Measurements from ENCODE around the gene C6orf136. TPM values are rescaled to one million over a fixed set of nuclear protein-coding genes. Genes with fewer than 3 reads are reported as not detected.
A peak's percentile ranks its signal among the peaks of the same experiment; 100 is the strongest.

Gene C6orf136
- total RNA-seq, 1 donor from 2014 or later: 17.2 TPM

DNA sequence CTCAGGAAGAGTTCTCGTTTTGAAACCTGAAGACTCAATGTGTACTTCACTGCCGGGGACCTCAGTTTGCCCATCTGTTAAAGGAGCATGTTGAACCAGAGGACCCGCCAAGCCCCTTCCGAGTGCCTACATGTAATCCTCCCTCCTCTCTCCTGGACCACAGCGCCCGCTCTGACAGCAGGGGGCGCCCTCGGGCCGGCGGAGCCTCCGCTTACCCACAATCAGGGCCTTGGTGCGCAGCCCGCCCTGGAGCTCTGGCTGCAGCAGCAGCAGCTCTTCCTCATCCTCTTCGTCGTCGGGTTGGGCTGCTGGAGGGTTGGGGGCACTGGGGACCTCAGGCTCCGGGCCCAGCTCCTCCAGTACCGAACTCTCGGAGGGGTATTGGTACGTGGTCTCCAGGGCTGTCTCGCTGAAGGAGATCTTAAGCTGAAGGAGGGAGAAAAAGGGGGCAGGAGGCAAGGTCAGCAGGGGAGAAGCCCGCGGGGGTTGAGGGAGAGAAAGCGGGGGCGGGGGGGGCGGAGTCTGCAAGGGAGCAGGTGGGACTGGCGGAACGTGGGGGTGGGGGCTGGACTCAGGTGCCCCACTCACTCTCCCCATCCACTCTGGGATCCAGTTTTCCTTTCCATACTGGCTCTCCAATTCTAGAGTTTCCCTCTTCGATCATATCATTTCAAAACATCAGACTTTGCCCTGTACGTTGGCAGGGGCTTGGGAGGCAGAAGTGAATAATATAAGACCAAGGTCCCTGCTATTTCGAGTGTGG lies 32.2 kb downstream of the C6orf136 start:
- Mint-ChIP-seq H3K9me3 (ENCODE audit: unreplicated experiment) (no peaks in the 10 kb centered on the region), H3K27ac (ENCODE audit: unreplicated experiment) (peak overlapping the region; percentile 64), H3K4me3 (ENCODE audit: unreplicated experiment) (peak overlapping the region; percentile 89), H3K27me3 (ENCODE audit: unreplicated experiment) (no peaks in the 10 kb centered on the region), H3K36me3 (ENCODE audit: unreplicated experiment) (peaks cover 32% of the 10 kb centered on the region), H3K4me1 (ENCODE audit: unreplicated experiment) (peaks cover 58% of the 10 kb centered on the region)
- DNase-seq (ENCODE audit: extremely low spot score, unreplicated experiment): peak; percentile 95
- TF ChIP-seq, protein P1, sequence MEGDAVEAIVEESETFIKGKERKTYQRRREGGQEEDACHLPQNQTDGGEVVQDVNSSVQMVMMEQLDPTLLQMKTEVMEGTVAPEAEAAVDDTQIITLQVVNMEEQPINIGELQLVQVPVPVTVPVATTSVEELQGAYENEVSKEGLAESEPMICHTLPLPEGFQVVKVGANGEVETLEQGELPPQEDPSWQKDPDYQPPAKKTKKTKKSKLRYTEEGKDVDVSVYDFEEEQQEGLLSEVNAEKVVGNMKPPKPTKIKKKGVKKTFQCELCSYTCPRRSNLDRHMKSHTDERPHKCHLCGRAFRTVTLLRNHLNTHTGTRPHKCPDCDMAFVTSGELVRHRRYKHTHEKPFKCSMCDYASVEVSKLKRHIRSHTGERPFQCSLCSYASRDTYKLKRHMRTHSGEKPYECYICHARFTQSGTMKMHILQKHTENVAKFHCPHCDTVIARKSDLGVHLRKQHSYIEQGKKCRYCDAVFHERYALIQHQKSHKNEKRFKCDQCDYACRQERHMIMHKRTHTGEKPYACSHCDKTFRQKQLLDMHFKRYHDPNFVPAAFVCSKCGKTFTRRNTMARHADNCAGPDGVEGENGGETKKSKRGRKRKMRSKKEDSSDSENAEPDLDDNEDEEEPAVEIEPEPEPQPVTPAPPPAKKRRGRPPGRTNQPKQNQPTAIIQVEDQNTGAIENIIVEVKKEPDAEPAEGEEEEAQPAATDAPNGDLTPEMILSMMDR (IDR thresholded peaks at IDR 0.05): peak; percentile 95

- peak overlapping the region; percentile 89 for H3K4me3 Mint-ChIP-seq (ENCODE audit: unreplicated experiment)
- no peaks in the 10 kb centered on the region for H3K27me3 Mint-ChIP-seq (ENCODE audit: unreplicated experiment)
- TF ChIP-seq, protein P1 (IDR thresholded peaks at IDR 0.05): no peak
- no peak for DNase-seq (ENCODE audit: extremely low spot score, unreplicated experiment)
- no peaks in the 10 kb centered on the region for H3K9me3 Mint-ChIP-seq (ENCODE audit: unreplicated experiment)
- peaks cover 36% of the 10 kb centered on the region for H3K36me3 Mint-ChIP-seq (ENCODE audit: unreplicated experiment)
- peak overlapping the region; percentile 59 for H3K27ac Mint-ChIP-seq (ENCODE audit: unreplicated experiment)
- H3K4me1 Mint-ChIP-seq (ENCODE audit: unreplicated experiment): peaks cover 60% of the 10 kb centered on the region
Observed at GRCh38 chr6:30679765-30680535, 33.0 kb downstream of the C6orf136 start.

- H3K36me3 Mint-ChIP-seq (ENCODE audit: unreplicated experiment): peaks cover 36% of the 10 kb centered on the region
- DNase-seq (ENCODE audit: extremely low spot score, unreplicated experiment): no peak
- TF ChIP-seq, protein P1 (IDR thresholded peaks at IDR 0.05): no peak
- no peaks in the 10 kb centered on the region for H3K9me3 Mint-ChIP-seq (ENCODE audit: unreplicated experiment)
- peak overlapping the region; percentile 89 for H3K4me3 Mint-ChIP-seq (ENCODE audit: unreplicated experiment)
- H3K27ac Mint-ChIP-seq (ENCODE audit: unreplicated experiment): peak overlapping the region; percentile 88
- no peaks in the 10 kb centered on the region for H3K27me3 Mint-ChIP-seq (ENCODE audit: unreplicated experiment)
- peaks cover 62% of the 10 kb centered on the region for H3K4me1 Mint-ChIP-seq (ENCODE audit: unreplicated experiment)
Observed at GRCh38 chr6:30681766-30682142, 34.8 kb downstream of the C6orf136 start.

DNA sequence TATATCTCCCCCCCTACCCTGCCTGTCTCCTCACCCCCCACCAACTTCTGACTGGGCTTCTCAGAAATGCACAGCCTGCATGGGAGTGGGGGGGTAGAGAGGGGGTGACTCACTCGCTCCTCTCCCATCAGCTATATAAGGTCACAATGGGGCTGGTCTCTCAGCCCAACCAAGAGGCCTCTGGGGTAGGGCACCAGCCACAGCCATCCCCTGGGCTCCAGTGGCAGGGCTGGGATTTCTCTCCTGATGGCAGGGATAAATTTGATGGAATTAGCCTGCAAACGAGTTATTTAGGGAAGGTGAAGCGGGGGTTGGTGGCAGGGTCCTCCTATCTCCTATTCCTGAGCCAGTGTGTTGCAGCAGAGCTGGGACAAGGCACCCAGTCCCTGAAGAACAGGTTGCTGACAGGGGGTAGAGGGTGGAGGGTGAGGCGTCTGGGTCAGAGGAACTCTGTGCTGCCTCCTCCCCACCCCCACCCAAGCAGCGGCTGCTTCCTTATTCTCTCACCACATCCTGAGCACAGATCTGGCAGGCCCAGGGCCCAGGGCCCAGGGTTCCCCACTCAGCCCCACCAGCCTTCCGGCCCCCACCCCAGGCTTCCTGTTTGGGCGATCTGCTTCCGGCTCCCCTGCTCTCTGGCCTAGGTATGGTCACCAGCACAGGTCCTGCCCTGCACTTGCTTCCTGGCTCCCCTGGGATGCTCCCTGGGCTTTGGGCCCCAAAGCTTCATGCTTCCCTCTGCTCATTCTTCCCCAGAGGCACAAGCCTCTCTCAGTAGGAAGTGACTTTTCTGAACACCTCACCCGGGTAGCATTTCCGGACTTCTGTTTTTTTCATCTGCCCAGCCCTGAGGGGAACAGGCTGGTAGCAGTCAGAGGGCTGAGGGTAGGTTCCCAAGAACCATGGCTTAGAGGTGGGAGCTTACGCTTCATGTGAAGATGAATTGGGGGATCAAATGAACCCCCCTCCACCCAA lies 35.5 kb downstream of the C6orf136 start:
- H3K27me3 Mint-ChIP-seq (ENCODE audit: unreplicated experiment): no peaks in the 10 kb centered on the region
- peak overlapping the region; percentile 89 for H3K4me3 Mint-ChIP-seq (ENCODE audit: unreplicated experiment)
- no peaks in the 10 kb centered on the region for H3K9me3 Mint-ChIP-seq (ENCODE audit: unreplicated experiment)
- H3K36me3 Mint-ChIP-seq (ENCODE audit: unreplicated experiment): peaks cover 36% of the 10 kb centered on the region
- no peak for DNase-seq (ENCODE audit: extremely low spot score, unreplicated experiment)
- peaks cover 62% of the 10 kb centered on the region for H3K4me1 Mint-ChIP-seq (ENCODE audit: unreplicated experiment)
- TF ChIP-seq, protein P1 (IDR thresholded peaks at IDR 0.05): no peak
- H3K27ac Mint-ChIP-seq (ENCODE audit: unreplicated experiment): peak overlapping the region; percentile 88

Data from osteocyte (in vitro differentiated cells).